K562 (cell line): ENCODE measurements around the gene ZSWIM3. TPM values are rescaled to one million over a fixed set of nuclear protein-coding genes. Genes with fewer than 3 reads are reported as not detected.

Experiments
- CAMTA2 ChIP-seq: fragments of 250-450 bp; sonication (Bioruptor Pico); conservative IDR thresholded peaks from 2 replicates; pipeline ENCODE4 v1.5.1; 2022
- GTF2A2 ChIP-seq: IDR thresholded peaks from 2 replicates; pipeline ENCODE4 v1.6.1; 2016; ENCODE audit warnings: mild to moderate bottlenecking, missing genetic modification characterization, missing compliant biosample characterization
- HDAC1 ChIP-seq, 2 experiments: fragments of 450-650 bp; IDR thresholded peaks; 2 replicates each; pipeline ENCODE4 v1.6.1; 2016 to 2017; ENCODE audit warnings: inconsistent platforms in 1 of 2, mild to moderate bottlenecking in 1 of 2, moderate library complexity in 1 of 2
- HDAC2 ChIP-seq: fragments of 450-650 bp; IDR thresholded peaks from 2 replicates; pipeline ENCODE4 v1.6.1; 2016; ENCODE audit warnings: mild to moderate bottlenecking
- HINFP ChIP-seq: fragments of 450-650 bp; conservative IDR thresholded peaks from 2 replicates; pipeline ENCODE4 v1.6.1; 2016; ENCODE audit warnings: missing genetic modification characterization, low read depth, mild to moderate bottlenecking, control low read depth, missing compliant biosample characterization
- HMG20B ChIP-seq: fragments of 250-450 bp; sonication (Bioruptor Pico); IDR thresholded peaks from 2 replicates; pipeline ENCODE4 v1.5.0; 2021; ENCODE audit warnings: mild to moderate bottlenecking
- HNRNPL ChIP-seq: fragments of 200-400 bp; formaldehyde crosslinking; IDR thresholded peaks from 2 replicates; pipeline ENCODE4 v1.6.1; 2017; ENCODE audit warnings: low read depth, mild to moderate bottlenecking, low read length
- HOMEZ ChIP-seq: fragments of 250-450 bp; sonication (Bioruptor Pico); IDR thresholded peaks from 2 replicates; pipeline ENCODE4 v1.4.0; 2020; ENCODE audit warnings: mild to moderate bottlenecking, moderate library complexity
- JUN ChIP-seq, 2 experiments: sonication (generic) in 1 of 2; formaldehyde crosslinking in 1 of 2; IDR thresholded peaks; 2 replicates each; pipeline versions ENCODE4 v1.6.1 to v1.8.0; 2012 to 2022; ENCODE audit warnings: borderline replicate concordance in 2 of 2, mild to moderate bottlenecking in 2 of 2, improper control_type of control experiment in 1 of 2, low read depth in 1 of 2, low read length in 1 of 2, missing genetic modification reagents in 1 of 2
- MAFF ChIP-seq: IDR thresholded peaks from 2 replicates; pipeline ENCODE4 v1.6.1; 2012; ENCODE audit warnings: low read length, improper control_type of control experiment
- MBD1 ChIP-seq: fragments of 250-450 bp; sonication (Bioruptor Pico); IDR thresholded peaks from 2 replicates; pipeline ENCODE4 v1.8.0; 2022; ENCODE audit warnings: inconsistent platforms
- PHF21A ChIP-seq: fragments of 450-650 bp; IDR thresholded peaks from 2 replicates; pipeline ENCODE4 v1.6.1; 2017; ENCODE audit warnings: low read depth, borderline replicate concordance
- POLR2H ChIP-seq: IDR thresholded peaks from 2 replicates; pipeline ENCODE4 v1.6.1; 2016; ENCODE audit warnings: missing genetic modification characterization, low read depth, mild to moderate bottlenecking, control low read depth, missing compliant biosample characterization, moderate library complexity
- PTTG1 ChIP-seq: fragments of 450-650 bp; IDR thresholded peaks from 2 replicates; pipeline ENCODE4 v1.6.1; 2016; ENCODE audit warnings: low read depth, mild to moderate bottlenecking, missing genetic modification characterization, missing compliant biosample characterization
- XRCC5 ChIP-seq: fragments of 200-400 bp; formaldehyde crosslinking; IDR thresholded peaks from 2 replicates; pipeline ENCODE4 v1.6.1; 2017; ENCODE audit warnings: low read depth, mild to moderate bottlenecking, low read length
- YY1 ChIP-seq, 3 experiments: IDR thresholded peaks; 2 replicates each; pipeline ENCODE4 v1.6.1; 2011; ENCODE audit warnings: low read length in 2 of 3, mild to moderate bottlenecking in 2 of 3, moderate library complexity in 2 of 3, borderline replicate concordance in 1 of 3, control low read depth in 1 of 3, low read depth in 1 of 3; ENCODE audit not compliant: insufficient read depth in 3 of 3, insufficient replicate concordance in 2 of 3, control insufficient read depth in 1 of 3, insufficient read length in 1 of 3; ENCODE audit errors: extremely low read depth in 1 of 3
- ZHX1 ChIP-seq: fragments of 150-350 bp; conservative IDR thresholded peaks from 2 replicates; pipeline ENCODE4 v1.6.1; 2014; ENCODE audit warnings: low read length
- ZNF57 ChIP-seq: fragments of 450-650 bp; formaldehyde crosslinking; IDR thresholded peaks from 2 replicates; pipeline ENCODE4 v1.4.0; 2020; ENCODE audit warnings: mild to moderate bottlenecking, moderate library complexity
- ZNF75A ChIP-seq: fragments of 450-650 bp; formaldehyde crosslinking; IDR thresholded peaks from 2 replicates; pipeline ENCODE4 v1.4.0; 2020; ENCODE audit warnings: mild to moderate bottlenecking
- polyA plus RNA-seq, 8 experiments: library from polyadenylated mRNA; depleted of rRNA in 4 of 8; stranded (reverse) in 5 of 8; unstranded in 3 of 8; fragments of >200 nt; fragmentation: Nextera tagmentation in 2 of 8; fragmentation: Illumina TruSeq in 1 of 8; extraction: Ambion mirVana in 2 of 8; extraction: Trizol in 1 of 8; gene quantifications; 2 replicates each; pipeline versions ENCODE4 v1.2.1 to v1.2.3, GENCODE V29; 2011 to 2014; ENCODE audit warnings: inconsistent platforms in 1 of 8, missing spikeins in 1 of 8
- total RNA-seq, 7 experiments: library from RNA; depleted of rRNA in 6 of 7; stranded (reverse); fragments of >200 nt in 6 of 7; fragmentation: Illumina TruSeq in 2 of 7; extraction: Trizol in 2 of 7; gene quantifications; 2 replicates each; pipeline versions ENCODE4 v1.2.1 to v1.2.3, GENCODE V29; 2011 to 2021; ENCODE audit warnings: low replicate concordance in 1 of 7

ZSWIM3 gene
- total and polyA plus RNA-seq, 9 of the 15 experiments (the other 6 are each of a cell fraction or from before 2014, with no cell fraction given): 1.7 to 4.3 (median 2.9) TPM

GRCh38 chr20:45909817-45910669 lies 52.6 kb downstream of the ZSWIM3 start (continued):
- no peak for TF ChIP-seq HINFP (tag)
- no peak for TF ChIP-seq MBD1
- no peak for TF ChIP-seq ZNF75A (CRISPR knock-in tag)
- TF ChIP-seq ZNF57 (CRISPR knock-in tag): no peak
- TF ChIP-seq PTTG1 (tag): 0 out of 2 replicates have a peak, but pooled peaks have one; percentile 43
- no peak for TF ChIP-seq HDAC2
- TF ChIP-seq GTF2A2 (tag): no peak
- TF ChIP-seq XRCC5: no peak
- no peak for TF ChIP-seq HNRNPL
- TF ChIP-seq PHF21A: no peak
- TF ChIP-seq CAMTA2 (CRISPR knock-in tag): no peak
- TF ChIP-seq HDAC1 (IDR thresholded peaks at IDR 0.05): 0 out of 4 replicates have a peak, but pooled peaks of 1 of the 2 experiments have one; percentile 3
- no peak for TF ChIP-seq POLR2H (tag)
- TF ChIP-seq YY1 (IDR thresholded peaks at IDR 0.05; ENCODE audit: borderline replicate concordance in 1 of 3, control insufficient read depth in 1 of 3, extremely low read depth in 1 of 3, insufficient read depth in 3 of 3, insufficient read length in 1 of 3, insufficient replicate concordance in 2 of 3, low read depth in 1 of 3, low read length in 2 of 3): no peak
- no peak for TF ChIP-seq HMG20B (CRISPR knock-in tag)
- TF ChIP-seq JUN (IDR thresholded peaks at IDR 0.05; ENCODE audit: borderline replicate concordance, low read depth, low read length): no peak
- TF ChIP-seq JUN (CRISPR knock-in tag; IDR thresholded peaks at IDR 0.05; ENCODE audit: borderline replicate concordance): no peak
- no peak for TF ChIP-seq ZHX1
- no peak for TF ChIP-seq HOMEZ (CRISPR knock-in tag)
- TF ChIP-seq MAFF: no peak
